Lower leg skin (tissue), 3 donors: ENCODE data around the gene DDT.
"Not testable (repeated sequence)": the region's sequence is repeated elsewhere in the genome, so short reads cannot be mapped to it uniquely, and the experiment has no call there.

Source experiments
- POLR2A ChIP-seq, 2 donors: fragments of 450-650 bp; IDR thresholded peaks; one replicate each; pipeline ENCODE4 v1.6.1; 2016 to 2017; ENCODE audit warnings: antibody characterized with exemption in 2 of 2, mild to moderate bottlenecking in 1 of 2, moderate library complexity in 1 of 2
- TF ChIP-seq, protein P1 (sequence below), 3 donors: fragments of 450-650 bp; IDR thresholded peaks; one replicate each; pipeline ENCODE4 v1.5.1; 2016; ENCODE audit warnings: antibody characterized with exemption in 3 of 3, mild to moderate bottlenecking in 3 of 3, moderate library complexity in 2 of 3

DNA sequence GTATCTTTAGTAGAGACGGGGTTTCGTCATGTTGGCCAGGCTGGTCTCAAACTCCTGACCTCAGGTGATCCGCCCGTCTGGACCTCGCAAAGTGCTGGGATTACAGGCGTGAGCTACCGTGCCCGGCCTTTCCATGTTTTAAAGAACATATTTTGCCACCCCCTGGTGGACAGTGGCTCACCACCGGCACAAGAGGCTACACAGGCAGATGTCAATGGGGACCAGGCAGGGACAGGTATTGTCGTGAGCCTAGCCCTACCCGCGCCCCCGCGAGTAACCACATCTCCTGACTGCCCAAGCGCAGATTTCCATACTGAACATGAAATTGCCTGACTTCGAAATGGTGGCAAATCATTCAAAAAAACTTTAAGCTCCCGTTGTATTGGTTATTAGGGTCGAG, 8.1 kb downstream of the DDT start:
- TF ChIP-seq, protein P1, sequence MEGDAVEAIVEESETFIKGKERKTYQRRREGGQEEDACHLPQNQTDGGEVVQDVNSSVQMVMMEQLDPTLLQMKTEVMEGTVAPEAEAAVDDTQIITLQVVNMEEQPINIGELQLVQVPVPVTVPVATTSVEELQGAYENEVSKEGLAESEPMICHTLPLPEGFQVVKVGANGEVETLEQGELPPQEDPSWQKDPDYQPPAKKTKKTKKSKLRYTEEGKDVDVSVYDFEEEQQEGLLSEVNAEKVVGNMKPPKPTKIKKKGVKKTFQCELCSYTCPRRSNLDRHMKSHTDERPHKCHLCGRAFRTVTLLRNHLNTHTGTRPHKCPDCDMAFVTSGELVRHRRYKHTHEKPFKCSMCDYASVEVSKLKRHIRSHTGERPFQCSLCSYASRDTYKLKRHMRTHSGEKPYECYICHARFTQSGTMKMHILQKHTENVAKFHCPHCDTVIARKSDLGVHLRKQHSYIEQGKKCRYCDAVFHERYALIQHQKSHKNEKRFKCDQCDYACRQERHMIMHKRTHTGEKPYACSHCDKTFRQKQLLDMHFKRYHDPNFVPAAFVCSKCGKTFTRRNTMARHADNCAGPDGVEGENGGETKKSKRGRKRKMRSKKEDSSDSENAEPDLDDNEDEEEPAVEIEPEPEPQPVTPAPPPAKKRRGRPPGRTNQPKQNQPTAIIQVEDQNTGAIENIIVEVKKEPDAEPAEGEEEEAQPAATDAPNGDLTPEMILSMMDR (IDR thresholded peaks at IDR 0.05) = not testable (repeated sequence)
- not testable (repeated sequence) for TF ChIP-seq POLR2A (IDR thresholded peaks at IDR 0.05)
